DMS 273 treated with DMSO at 0.1 percent for 48 hours (cell line): ENCODE results near the gene TRAK2.
A peak's percentile ranks its signal among the peaks of the same experiment; 100 is the strongest.
"Not testable (repeated sequence)": the region's sequence is repeated elsewhere in the genome, so short reads cannot be mapped to it uniquely, and the experiment has no call there.

Experiments used
- DNase-seq: peaks from one replicate; lab custom pipeline; 2025; lab: John Stamatoyannopoulos, UW

The TRAK2 gene

DNA sequence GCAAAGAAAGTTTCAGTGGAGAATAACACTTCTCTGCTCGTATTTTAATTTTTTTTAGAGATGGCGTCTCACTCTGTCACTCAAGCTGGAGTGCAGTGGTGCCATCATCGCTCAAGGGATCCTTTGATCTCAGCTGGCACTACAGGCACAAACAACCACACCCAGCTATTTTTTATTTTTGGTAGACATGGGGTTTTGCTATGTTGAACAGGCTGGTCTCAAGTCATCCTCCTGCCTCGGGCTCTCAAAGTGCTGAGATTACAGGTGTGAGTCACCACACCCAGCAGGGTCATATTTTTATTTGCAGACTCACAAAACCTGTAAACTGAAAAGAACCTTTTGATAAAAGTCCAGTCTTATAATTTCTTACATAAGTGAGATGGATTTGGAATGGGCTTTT lies 2.6 kb downstream of the TRAK2 start:
- DNase-seq, result no peak

DNA sequence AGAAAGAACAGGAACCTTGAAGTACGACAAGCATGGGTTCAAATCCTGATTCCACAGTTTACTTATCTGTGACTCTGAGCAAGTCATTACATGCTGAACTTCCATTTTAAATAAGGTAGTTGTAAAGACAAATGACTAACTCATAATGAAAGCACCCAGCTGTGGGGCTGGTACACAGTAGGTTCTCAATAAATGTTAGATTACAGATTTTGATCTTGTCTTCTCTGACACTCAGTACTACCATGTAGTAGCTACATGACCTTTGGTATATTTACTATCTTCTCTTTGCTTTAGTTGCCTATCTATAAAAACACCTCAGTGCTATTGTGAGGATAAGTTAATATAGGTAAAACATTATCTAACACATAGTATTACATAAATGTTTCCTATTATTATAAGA lies 3.2 kb downstream of the TRAK2 start:
- no peak for DNase-seq

- DNase-seq, result no peak
Observed at GRCh38 chr2:201447086-201447485, 4.2 kb downstream of the TRAK2 start.

GRCh38 chr2:201444746-201445465 lies 6.4 kb downstream of the TRAK2 start:
- no peak for DNase-seq

GRCh38 chr2:201441409-201441808 lies 9.8 kb downstream of the TRAK2 start:
- no peak for DNase-seq

DNA sequence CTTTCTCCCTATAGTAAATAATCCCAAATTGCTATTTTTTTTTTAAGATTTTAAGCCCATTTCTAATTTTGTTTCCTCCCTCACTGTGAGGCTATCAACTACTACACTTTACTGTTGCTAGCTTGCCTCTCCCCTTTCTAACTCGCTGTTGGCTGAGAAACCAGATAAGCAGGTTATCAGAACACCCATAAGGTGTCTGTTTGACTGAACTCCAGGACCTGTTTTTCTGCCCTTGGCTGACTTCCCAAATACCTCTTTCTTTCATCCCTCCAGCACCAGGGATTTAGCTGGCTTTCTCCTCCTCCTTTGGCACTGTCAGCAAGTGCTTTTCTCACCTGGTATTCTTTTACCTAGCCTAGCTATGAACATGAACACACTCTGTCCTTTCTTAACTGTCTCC lies 11.1 kb downstream of the TRAK2 start:
- DNase-seq, result no peak

DNA sequence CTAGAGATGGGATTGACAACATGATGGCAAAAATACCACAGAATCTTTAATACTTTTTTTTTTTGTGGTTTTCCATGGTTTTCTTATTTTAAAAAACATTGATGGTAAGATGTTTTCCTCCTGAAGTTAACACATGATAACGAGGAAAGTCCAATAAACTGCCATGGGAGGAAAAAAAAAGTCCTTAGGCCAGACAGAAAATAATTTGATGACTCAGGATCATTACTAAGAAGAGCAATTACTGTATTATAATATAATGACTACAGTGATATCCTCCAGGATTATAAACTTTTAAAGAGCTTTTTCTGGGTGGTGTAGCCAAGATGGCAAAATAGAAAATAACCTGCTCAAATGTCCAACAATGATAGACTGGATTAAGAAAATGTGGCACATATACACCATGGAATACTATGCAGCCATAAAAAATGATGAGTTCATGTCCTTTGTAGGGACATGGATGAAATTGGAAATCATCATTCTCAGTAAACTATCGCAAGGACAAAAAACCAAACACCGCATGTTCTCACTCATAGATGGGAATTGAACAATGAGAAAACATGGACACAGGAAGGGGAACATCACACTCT lies 11.8 kb downstream of the TRAK2 start:
- not testable (repeated sequence) for DNase-seq

DNA sequence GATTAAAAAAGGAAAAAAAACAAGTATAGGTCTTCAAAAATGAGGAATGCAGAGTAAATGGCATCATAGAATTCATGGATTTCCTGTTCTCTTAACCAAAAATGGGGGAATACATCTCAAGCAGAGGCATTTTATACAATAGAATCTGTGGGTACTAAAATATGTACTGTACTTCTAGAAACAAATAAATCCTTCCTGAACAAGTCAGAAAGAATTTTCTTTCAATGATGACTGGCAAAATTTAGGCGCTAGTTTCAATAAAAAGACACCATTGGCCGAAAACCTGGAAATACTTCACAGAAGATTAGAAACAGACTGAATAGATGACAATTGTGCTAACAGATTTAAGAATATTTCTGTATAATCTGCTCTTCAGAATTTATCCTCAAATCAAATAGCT lies 15.1 kb downstream of the TRAK2 start:
- DNase-seq, result no peak

DNA sequence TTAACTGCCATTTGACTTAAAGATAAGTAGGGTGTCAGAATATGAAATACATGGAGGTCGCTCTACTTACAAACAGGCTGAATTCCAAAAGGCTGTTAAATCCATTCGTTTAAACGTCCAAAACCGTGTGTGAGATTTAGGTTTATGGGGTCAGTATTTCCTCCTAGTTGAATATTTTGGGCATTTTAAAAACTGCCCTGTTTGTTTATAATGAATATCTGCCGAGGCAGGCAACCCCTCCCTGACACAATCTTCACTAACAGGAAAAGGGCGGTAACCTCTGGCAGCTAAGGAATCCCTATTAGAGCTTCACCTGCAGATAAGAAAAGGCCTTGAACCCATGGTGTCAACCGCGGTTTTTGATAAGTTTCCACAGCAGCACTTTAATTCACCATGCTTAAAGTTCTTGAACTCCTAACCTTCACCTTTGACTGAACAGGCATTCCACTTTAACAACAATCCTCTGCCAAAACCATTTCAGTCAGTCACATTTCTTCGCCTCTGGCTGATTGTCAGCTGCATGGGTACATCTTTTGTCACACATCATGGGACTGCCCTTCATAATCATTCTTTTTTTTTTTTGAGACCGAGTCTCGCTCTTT lies 17.8 kb downstream of the TRAK2 start:
- DNase-seq, result no peak

GRCh38 chr2:201432621-201433393 lies 18.5 kb downstream of the TRAK2 start:
- DNase-seq, result peak; percentile 40

GRCh38 chr2:201432038-201432620 lies 19.1 kb downstream of the TRAK2 start:
- DNase-seq, result no peak

DNA sequence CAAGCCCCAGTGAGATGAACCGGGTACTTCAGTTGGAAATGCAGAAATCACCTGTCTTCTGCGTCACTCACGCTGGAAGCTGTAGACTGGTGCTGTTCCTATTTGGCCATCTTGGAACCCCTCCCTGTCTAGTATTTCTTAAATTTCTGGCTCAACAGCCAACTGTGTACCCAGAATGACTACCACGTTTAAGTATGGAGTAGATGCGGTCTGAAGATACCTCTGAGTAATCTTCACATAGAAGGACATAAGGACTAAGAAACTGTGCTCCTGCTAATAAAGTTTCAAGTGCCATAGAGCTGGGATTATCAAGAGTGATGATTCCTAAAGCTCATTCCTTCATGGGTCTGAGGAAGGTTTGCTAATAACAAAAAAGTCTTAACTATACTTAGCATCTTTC lies 20.4 kb downstream of the TRAK2 start:
- no peak for DNase-seq

DNA sequence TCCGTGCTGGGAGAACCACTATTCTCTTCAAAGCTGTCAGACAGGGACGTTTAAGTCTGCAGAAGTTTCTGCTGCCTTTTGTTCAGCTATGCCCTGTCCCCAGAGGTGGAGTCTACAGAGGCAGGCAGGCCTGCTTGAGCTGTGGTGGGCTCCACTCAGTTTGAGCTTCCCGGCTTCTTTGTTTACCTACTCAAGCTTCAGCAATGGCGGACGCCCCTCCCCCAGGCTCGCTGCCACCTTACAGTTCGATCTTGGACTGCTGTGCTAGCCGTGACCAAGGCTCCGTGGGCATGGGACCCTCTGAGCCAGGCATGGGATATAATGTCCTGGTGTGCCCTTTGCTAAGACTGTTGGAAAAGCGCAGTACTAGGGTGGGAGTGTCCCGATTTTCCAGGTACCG lies 20.9 kb downstream of the TRAK2 start:
- DNase-seq, result not testable (repeated sequence)

DNA sequence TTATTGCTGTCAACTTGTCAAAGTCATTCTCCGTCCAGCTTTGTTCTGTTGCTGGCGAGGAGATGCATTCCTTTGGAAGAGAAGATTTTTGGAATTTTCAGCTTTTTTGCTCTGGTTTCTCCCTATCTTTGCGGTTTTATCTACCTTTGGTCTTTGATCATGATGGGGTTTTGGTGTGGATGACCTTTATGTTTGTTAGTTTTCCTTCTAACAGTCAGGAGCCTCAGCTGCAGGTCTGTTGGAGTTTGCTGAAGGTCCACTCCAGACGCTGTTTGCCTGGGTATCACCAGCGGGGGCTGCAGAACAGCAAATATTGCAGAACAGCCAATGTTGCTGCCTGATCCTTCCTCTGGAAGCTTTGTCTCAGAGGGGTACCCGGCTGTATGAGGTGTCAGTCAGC lies 21.4 kb downstream of the TRAK2 start:
- not testable (repeated sequence) for DNase-seq

- not testable (repeated sequence) for DNase-seq
Observed at GRCh38 chr2:201428366-201428765, 22.9 kb downstream of the TRAK2 start.

- no peak for DNase-seq
Observed at GRCh38 chr2:201425952-201426351, 25.3 kb downstream of the TRAK2 start.

DNA sequence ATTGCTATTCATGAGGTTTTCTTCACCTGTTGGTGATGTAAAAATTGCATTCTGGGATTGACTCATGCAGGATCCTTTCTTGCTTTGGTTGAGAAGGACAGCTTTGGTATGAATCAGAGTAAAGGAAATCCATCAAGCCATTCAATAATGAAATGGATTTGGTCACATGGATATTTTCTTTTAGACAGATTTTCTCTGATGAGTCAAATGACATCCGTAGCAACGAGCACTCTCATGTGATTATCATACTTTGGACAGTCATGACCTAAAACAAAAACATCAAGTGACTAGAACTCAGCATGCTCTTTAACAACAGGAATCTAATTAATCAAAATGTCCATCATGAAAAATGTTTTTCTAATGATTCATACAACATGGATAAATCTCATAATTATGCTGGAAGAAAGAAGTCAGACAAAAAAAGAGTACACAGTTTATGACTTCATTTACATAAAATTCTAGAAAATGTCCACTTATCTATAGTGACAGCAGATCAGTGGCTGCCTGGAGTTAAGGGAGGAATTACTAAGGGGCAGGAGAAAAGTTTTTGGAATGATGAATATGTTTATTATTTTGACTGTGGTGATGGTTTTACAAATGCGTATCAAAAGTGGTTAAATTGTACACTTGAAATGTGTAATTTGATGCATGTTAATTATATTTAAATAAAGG lies 30.7 kb downstream of the TRAK2 start:
- no peak for DNase-seq

GRCh38 chr2:201419986-201420385 lies 31.3 kb downstream of the TRAK2 start:
- DNase-seq, result no peak

GRCh38 chr2:201419057-201419635 lies 32.1 kb downstream of the TRAK2 start:
- no peak for DNase-seq

DNA sequence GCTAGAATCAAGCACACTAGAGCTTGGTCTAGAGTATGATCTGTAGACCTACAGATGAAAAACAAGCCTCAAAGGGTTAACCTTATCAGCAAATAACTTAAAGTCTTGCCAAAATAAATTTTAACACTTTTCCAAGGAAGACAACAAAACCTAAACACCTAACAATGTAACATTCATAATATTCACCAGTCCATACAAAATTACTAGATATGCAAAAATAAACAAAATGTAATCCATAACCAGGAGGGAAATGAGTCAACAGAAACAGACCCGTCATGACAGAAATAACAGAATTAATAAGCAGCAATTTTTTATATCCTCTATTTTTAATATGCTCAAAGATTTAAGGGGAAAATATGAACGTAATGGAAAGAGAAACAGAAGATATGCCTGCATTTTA lies 36.1 kb downstream of the TRAK2 start:
- no peak for DNase-seq
